ENCODE data around the gene CASP14. TPM values are rescaled to one million over a fixed set of nuclear protein-coding genes. Genes with fewer than 3 reads are reported as not detected.
A peak's percentile ranks its signal among the peaks of the same experiment; 100 is the strongest.

CASP14 gene
- total and polyA plus RNA-seq, 2 of the 8 experiments (the other 6 are each of a cell fraction or from before 2014, with no cell fraction given): not detected

- Histone ChIP-seq H2BK15ac (ENCODE audit: low read length) (no peak overlapping the region), H3K27ac (ENCODE audit: low read depth, low read length) (no peak overlapping the region), H3K9me3 (ENCODE audit: insufficient read depth in 2 of 2, low read depth in 1 of 2, low read length in 1 of 2) (peaks cover 4 to 13% of the 10 kb centered on the region in 2 experiments; a peak in 3 of 4 replicates), H4K20me1 (replicated peaks in 1 of 2; ENCODE audit: control insufficient read depth in 1 of 2, insufficient read depth in 2 of 2, low read length in 2 of 2) (no peaks in the 10 kb centered on the region), H3K23ac (ENCODE audit: insufficient read length) (no peak overlapping the region), H3K27me3 (replicated peaks in 1 of 4; ENCODE audit: control insufficient read depth in 3 of 4, extremely low read depth in 1 of 4, insufficient read depth in 3 of 4, low read length in 3 of 4) (no peaks in the 10 kb centered on the region), H4K5ac (ENCODE audit: insufficient read length, low read depth, low read length) (no peak overlapping the region), H3K14ac (ENCODE audit: insufficient read length) (no peak overlapping the region), H2BK12ac (ENCODE audit: low read depth, low read length) (no peak overlapping the region; the same call in 1 of the 2 replicates), H2AK5ac (ENCODE audit: low read depth, low read length) (no peak overlapping the region), H2BK120ac (replicated peaks; ENCODE audit: low read depth, low read length) (no peak overlapping the region), H2AFZ (ENCODE audit: low read length) (no peak overlapping the region), H3K79me1 (ENCODE audit: low read depth, low read length) (no peaks in the 10 kb centered on the region), H3K79me2 (ENCODE audit: control insufficient read depth in 1 of 2, insufficient read depth in 2 of 2, low read length in 2 of 2) (no peaks in the 10 kb centered on the region), H4K8ac (ENCODE audit: extremely low read depth, insufficient read depth, low read length) (no peak overlapping the region), H4K91ac (replicated peaks; ENCODE audit: insufficient read length, low read length) (no peak overlapping the region), H3K4me2 (ENCODE audit: insufficient read depth in 1 of 2, low read depth in 2 of 2, low read length in 2 of 2) (no peak overlapping the region), H3K4me3 (ENCODE audit: extremely low read depth in 1 of 4, insufficient read depth in 2 of 4, low read depth in 3 of 4, low read length in 4 of 4) (no peak overlapping the region), H3K4me1 (replicated peaks in 1 of 4; ENCODE audit: control insufficient read depth in 3 of 4, insufficient read depth in 4 of 4, low read length in 3 of 4) (no peaks in the 10 kb centered on the region), H3K23me2 (ENCODE audit: low read depth, low read length) (no peaks in the 10 kb centered on the region), H3K36me3 (ENCODE audit: control insufficient read depth in 2 of 4, insufficient read depth in 4 of 4, low read length in 3 of 4) (no peaks in the 10 kb centered on the region), H3K9ac (replicated peaks in 1 of 4; ENCODE audit: extremely low read depth in 1 of 4, low read depth in 3 of 4, low read length in 3 of 4) (no peak overlapping the region), H3K4ac (replicated peaks; ENCODE audit: insufficient read length, low read depth, low read length) (no peak overlapping the region), H3K18ac (ENCODE audit: extremely low read depth, low read length) (no peak overlapping the region), H2BK5ac (ENCODE audit: low read depth, low read length) (no peak overlapping the region), H2BK20ac (ENCODE audit: low read length) (no peak overlapping the region), H3K56ac (replicated peaks; ENCODE audit: insufficient read length, low read depth, low read length) (no peak overlapping the region)
- 85% methylated on average over 23 of the region's 23 CpGs; no CpG with 5 or more reads in 1 of the 2 experiments for WGBS, 2 experiments (ENCODE audit: extremely low coverage in 1 of 2, insufficient coverage in 1 of 2, insufficient read length in 1 of 2, insufficient replicate concordance in 2 of 2, low coverage in 1 of 2, low lambda C conversion rate in 2 of 2, missing lambda C conversion rate in 1 of 2)
- FAIRE-seq (no peak), DNase-seq (ENCODE audit: low read depth in 1 of 2, low spot score in 2 of 2) (peak in 1 of 2 experiments; percentile 45)
- POLR2A ChIA-PET (ENCODE audit: partially characterized antibody): interaction anchor here (1.0 kb wide), 1 partner anchor 10 kb away, joined by 3 read pairs; no protein-coding TSS in a partner anchor
- CTCF ChIA-PET (ENCODE audit: partially characterized antibody): interaction anchor here (0.6 to 1.4 kb wide), 3 partner anchors 9 to 481 kb away, joined by 3 to 4 read pairs (median 3); partner anchors contain the start of gene OR1I1
Measured at GRCh38 chr19:15072930-15073647, 23.8 kb downstream of the CASP14 start.
